CD4-positive, alpha-beta T cell (primary cell): ENCODE data around the gene RIPK4. TPM values are rescaled to one million over a fixed set of nuclear protein-coding genes. Genes with fewer than 3 reads are reported as not detected.

Experiments
- ATAC-seq: fragments of 200-7000 bp; cut with Tn5 transposase; one replicate; pipeline ENCODE4 v1.10.0; 2022; ENCODE audit warnings: mild to moderate bottlenecking; ENCODE audit not compliant: poor library complexity
- CTCF ChIA-PET: fragments of 350-600 bp; sonication (Branson Sonifier 250); formaldehyde crosslinking; loops from one replicate; lab custom pipeline; 2021; ENCODE audit warnings: antibody characterized with exemption, inconsistent platforms; lab: Charles Lee
- POLR2A ChIA-PET: fragments of 350-600 bp; sonication (Branson Sonifier 250); formaldehyde crosslinking; loops from one replicate; lab custom pipeline; 2021; ENCODE audit warnings: antibody characterized with exemption, inconsistent platforms; lab: Charles Lee
- DNase-seq, 14 experiments: peaks; one replicate each; pipeline ENCODE4 v3.0.0-alpha.2; 2013 to 2020; ENCODE audit warnings: mixed read lengths in 2 of 14
- H3K27ac ChIP-seq, 2 donors: one replicate each; pipeline versions ENCODE4 v1.5.1 to v1.7.0; 2013; ENCODE audit warnings: low read length in 2 of 2, low read depth in 1 of 2, mild to moderate bottlenecking in 1 of 2
- H3K27me3 ChIP-seq, 2 experiments: 1 replicate in 1 of 2; 2 replicates in 1 of 2; pipeline versions ENCODE4 v1.6.1 to v1.7.0; 2013; ENCODE audit warnings: low read length in 2 of 2, control low read depth in 1 of 2, mild to moderate bottlenecking in 1 of 2, moderate library complexity in 1 of 2; ENCODE audit not compliant: insufficient read depth in 2 of 2, control insufficient read depth in 1 of 2
- H3K36me3 ChIP-seq: one replicate; pipeline ENCODE4 v1.6.1; 2013; ENCODE audit warnings: low read length, control low read depth; ENCODE audit not compliant: insufficient read depth
- H3K4me1 ChIP-seq: one replicate; pipeline ENCODE4 v1.6.1; 2013; ENCODE audit warnings: low read length, control low read depth; ENCODE audit not compliant: insufficient read depth
- H3K4me3 ChIP-seq: one replicate; pipeline ENCODE4 v1.5.1; 2013; ENCODE audit warnings: mild to moderate bottlenecking, low read length, moderate library complexity
- H3K9me3 ChIP-seq, 2 experiments: 1 replicate in 1 of 2; 2 replicates in 1 of 2; pipeline versions ENCODE4 v1.6.1 to v1.7.0; 2013; ENCODE audit warnings: low read length in 2 of 2, mild to moderate bottlenecking in 2 of 2, control low read depth in 1 of 2, moderate library complexity in 1 of 2; ENCODE audit not compliant: control insufficient read depth in 1 of 2, insufficient read depth in 1 of 2
- H3K27ac Mint-ChIP-seq: one replicate; pipeline ENCODE4 v1.8.0; 2020; ENCODE audit warnings: mixed read lengths
- H3K27me3 Mint-ChIP-seq: one replicate; pipeline ENCODE4 v1.8.0; 2021; ENCODE audit warnings: mixed read lengths
- H3K36me3 Mint-ChIP-seq: one replicate; pipeline ENCODE4 v1.8.0; 2021; ENCODE audit warnings: low read depth, mixed read lengths
- H3K4me1 Mint-ChIP-seq: one replicate; pipeline ENCODE4 v1.8.0; 2021; ENCODE audit warnings: low read depth, mixed read lengths
- H3K4me3 Mint-ChIP-seq: one replicate; pipeline ENCODE4 v1.8.0; 2020; ENCODE audit warnings: mild to moderate bottlenecking, mixed read lengths
- H3K9me3 Mint-ChIP-seq: one replicate; pipeline ENCODE4 v1.8.0; 2020; ENCODE audit warnings: mixed read lengths
- CTCF ChIP-seq: fragments of 200-600 bp; IDR thresholded peaks from one replicate; pipeline ENCODE4 v1.8.0; 2022; ENCODE audit warnings: antibody characterized with exemption, mild to moderate bottlenecking
- intact Hi-C, 2 experiments: fragments of 100-400 bp; cut with DNase I in 1 of 2; cut with micrococcal nuclease in 1 of 2; formaldehyde crosslinking; loops; one replicate each; pipeline versions ENCODE4 v1.15.1 to v1.9.0; 2023 to 2025; cut with DNase I, micrococcal nuclease
- total RNA-seq, 174 experiments: library from RNA in 2 of 174; stranded (reverse) in 2 of 174; gene quantifications; one replicate each; pipeline ENCODE4 v1.2.3 and lab custom pipeline; 2021 to 2026

Gene RIPK4
- total RNA-seq, 2 experiments from 2014 or later: 2.5 to 3.0 TPM

GRCh38 chr21:41776778-41777177 is 9.9 kb upstream of the RIPK4 start:
- Mint-ChIP-seq H3K4me3 (no peak overlapping the region), H3K9me3 (no peaks in the 10 kb centered on the region), H3K36me3 (no peaks in the 10 kb centered on the region), H3K4me1 (peaks cover 11% of the 10 kb centered on the region), H3K27me3 (peaks cover 87% of the 10 kb centered on the region), H3K27ac (no peak overlapping the region)
- Histone ChIP-seq H3K4me1 (no peaks in the 10 kb centered on the region), H3K36me3 (no peaks in the 10 kb centered on the region), H3K27ac (no peak overlapping the region), H3K4me3 (no peak overlapping the region), H3K9me3 (peaks cover 0 to 3% of the 10 kb centered on the region in 2 experiments), H3K27me3 (peaks cover 47 to 69% of the 10 kb centered on the region in 2 experiments)
- no peak for ATAC-seq
- POLR2A ChIA-PET: no interaction called here
- DNase-seq: no peak
- no peak for TF ChIP-seq CTCF
- intact Hi-C loops: no loop called here
- CTCF ChIA-PET: no interaction called here

- CTCF ChIA-PET: no interaction called here
- no peak for DNase-seq
- Histone ChIP-seq H3K4me3 (no peak overlapping the region), H3K27me3 (peaks cover 47 to 56% of the 10 kb centered on the region in 2 experiments), H3K4me1 (no peaks in the 10 kb centered on the region), H3K36me3 (no peaks in the 10 kb centered on the region), H3K9me3 (peaks cover 0 to 3% of the 10 kb centered on the region in 2 experiments), H3K27ac (no peak overlapping the region)
- H3K36me3 Mint-ChIP-seq: no peaks in the 10 kb centered on the region
- no peak overlapping the region for H3K4me3 Mint-ChIP-seq
- POLR2A ChIA-PET: no interaction called here
- no peak for TF ChIP-seq CTCF
- H3K27me3 Mint-ChIP-seq: peaks cover 86% of the 10 kb centered on the region
- H3K4me1 Mint-ChIP-seq: peaks cover 11% of the 10 kb centered on the region
- no peak overlapping the region for H3K27ac Mint-ChIP-seq
- H3K9me3 Mint-ChIP-seq: no peaks in the 10 kb centered on the region
- intact Hi-C loops: no loop called here
- no peak for ATAC-seq
Observed at GRCh38 chr21:41775149-41775472, 8.3 kb upstream of the RIPK4 start.

GRCh38 chr21:41774467-41775148 is 7.8 kb upstream of the RIPK4 start:
- H3K27ac Mint-ChIP-seq: no peak overlapping the region
- no peaks in the 10 kb centered on the region for H3K4me1 ChIP-seq
- H3K27ac ChIP-seq: no peak overlapping the region
- H3K4me3 Mint-ChIP-seq: no peak overlapping the region
- H3K4me1 Mint-ChIP-seq: peaks cover 10% of the 10 kb centered on the region
- CTCF ChIA-PET: no interaction called here
- peaks cover 0 to 3% of the 10 kb centered on the region in 2 experiments for H3K9me3 ChIP-seq
- no peak for ATAC-seq
- H3K9me3 Mint-ChIP-seq: no peaks in the 10 kb centered on the region
- H3K36me3 Mint-ChIP-seq: no peaks in the 10 kb centered on the region
- peaks cover 87% of the 10 kb centered on the region for H3K27me3 Mint-ChIP-seq
- intact Hi-C loops: no loop called here
- POLR2A ChIA-PET: no interaction called here
- no peak overlapping the region for H3K4me3 ChIP-seq
- DNase-seq: no peak
- peaks cover 42 to 51% of the 10 kb centered on the region in 2 experiments for H3K27me3 ChIP-seq
- H3K36me3 ChIP-seq: no peaks in the 10 kb centered on the region
- no peak for TF ChIP-seq CTCF
